NOMO-1 treated with dmso at 0.1 percent for 144 hours (cell line): ENCODE measurements around the gene CSAG1.
"Not testable (repeated sequence)": the region's sequence is repeated elsewhere in the genome, so short reads cannot be mapped to it uniquely, and the experiment has no call there.

Experiments used
- DNase-seq: peaks from one replicate; lab custom pipeline; 2025; ENCODE audit not compliant: unreplicated experiment; lab: John Stamatoyannopoulos, UW

CSAG1 gene

GRCh38 chrX:152733261-152733975, at the start of gene CSAG1, which contains the start of gene MAGEA12:
Gene CSAG1 (minus strand): TSS chrX:152733721. CDS start chrX:152732460, 1,261 bp downstream.
Gene MAGEA12 (plus strand): TSS chrX:152733757. CDS start chrX:152736162, 2,405 bp downstream.
- no peak for DNase-seq

GRCh38 chrX:152769549-152770289, 36.2 kb upstream of the CSAG1 start, which contains the start of gene MAGEA6:
Gene MAGEA6 (minus strand): TSS chrX:152769689. CDS start chrX:152767650, 2,039 bp downstream.
- DNase-seq = not testable (repeated sequence)

- not testable (repeated sequence) for DNase-seq
Observed at GRCh38 chrX:152766562-152766961, 33.0 kb upstream of the CSAG1 start.

GRCh38 chrX:152761582-152761981, 28.1 kb upstream of the CSAG1 start:
- not testable (repeated sequence) for DNase-seq

- not testable (repeated sequence) for DNase-seq
Observed at GRCh38 chrX:152759544-152759943, 26.0 kb upstream of the CSAG1 start.

- not testable (repeated sequence) for DNase-seq
Observed at GRCh38 chrX:152758918-152759317, 25.4 kb upstream of the CSAG1 start, which contains the start of gene CSAG3. Gene CSAG3 (plus strand): TSS chrX:152759218.

- DNase-seq = not testable (repeated sequence)
Observed at GRCh38 chrX:152754871-152755270, 21.4 kb upstream of the CSAG1 start.

GRCh38 chrX:152753686-152754650, 20.4 kb upstream of the CSAG1 start, which contains the start of gene MAGEA2:
Gene MAGEA2 (minus strand): TSS chrX:152753842. CDS start chrX:152751363, 2,479 bp downstream.
- not testable (repeated sequence) for DNase-seq

GRCh38 chrX:152738560-152738959, 5.0 kb upstream of the CSAG1 start:
- DNase-seq = no peak

GRCh38 chrX:152736528-152736927, 3.0 kb upstream of the CSAG1 start:
- DNase-seq = not testable (repeated sequence)

- DNase-seq = no peak
Observed at GRCh38 chrX:152735860-152736511, 2.5 kb upstream of the CSAG1 start.

GRCh38 chrX:152735101-152735500, 1.6 kb upstream of the CSAG1 start:
- DNase-seq = no peak

GRCh38 chrX:152734143-152734858, 780 bp upstream of the CSAG1 start:
- not testable (repeated sequence) for DNase-seq

- no peak for DNase-seq
Observed at GRCh38 chrX:152725409-152725808, 8.1 kb downstream of the CSAG1 start.

GRCh38 chrX:152713815-152714787, 19.4 kb downstream of the CSAG1 start, which contains the start of gene MAGEA2B:
Gene MAGEA2B (plus strand): TSS chrX:152714628. CDS start chrX:152717107, 2,479 bp downstream.
- not testable (repeated sequence) for DNase-seq

- DNase-seq = not testable (repeated sequence)
Observed at GRCh38 chrX:152713195-152713594, 20.3 kb downstream of the CSAG1 start.

GRCh38 chrX:152709173-152709572, 24.3 kb downstream of the CSAG1 start, which contains the start of gene CSAG2:
Gene CSAG2 (minus strand): TSS chrX:152709273. CDS start chrX:152709112, 161 bp downstream.
- not testable (repeated sequence) for DNase-seq

- DNase-seq = not testable (repeated sequence)
Observed at GRCh38 chrX:152706500-152706899, 27.0 kb downstream of the CSAG1 start.
